Ecto neural progenitor cell (in vitro differentiated cells): ENCODE results near the gene TMEM74B.
"Not testable (repeated sequence)": the region's sequence is repeated elsewhere in the genome, so short reads cannot be mapped to it uniquely, and the experiment has no call there.

Source experiments
- DNase-seq: peaks from one replicate; pipeline ENCODE4 v3.0.0-alpha.2; 2018; ENCODE audit warnings: low spot score

Gene TMEM74B

GRCh38 chr20:1178623-1179022, 6.2 kb downstream of the TMEM74B start:
- no peak for DNase-seq

GRCh38 chr20:1178103-1178502, 6.7 kb downstream of the TMEM74B start:
- no peak for DNase-seq

- peak; percentile 56 for DNase-seq
These were observed 7.1 kb downstream of the TMEM74B start for GRCh38 chr20:1177680-1178079.

- no peak for DNase-seq
These were observed 10.0 kb downstream of the TMEM74B start for GRCh38 chr20:1174787-1175186.

- no peak for DNase-seq
These were observed 11.1 kb downstream of the TMEM74B start for GRCh38 chr20:1173698-1174097.

GRCh38 chr20:1171461-1172093, 13.2 kb downstream of the TMEM74B start:
- peak; percentile 81 for DNase-seq

- no peak for DNase-seq
These were observed 15.6 kb downstream of the TMEM74B start for GRCh38 chr20:1169224-1169623.

GRCh38 chr20:1166948-1167720, 17.6 kb downstream of the TMEM74B start:
- no peak for DNase-seq

GRCh38 chr20:1165941-1166340, 18.8 kb downstream of the TMEM74B start:
- DNase-seq: no peak

GRCh38 chr20:1165521-1165920, 19.3 kb downstream of the TMEM74B start:
- no peak for DNase-seq

- no peak for DNase-seq
These were observed 19.9 kb downstream of the TMEM74B start for GRCh38 chr20:1164871-1165270.

- DNase-seq: no peak
These were observed 21.1 kb downstream of the TMEM74B start for GRCh38 chr20:1163653-1164052.

- DNase-seq: no peak
These were observed 21.7 kb downstream of the TMEM74B start for GRCh38 chr20:1163105-1163504.

- DNase-seq: no peak
These were observed 23.8 kb downstream of the TMEM74B start for GRCh38 chr20:1160991-1161390.

- DNase-seq: no peak
These were observed 24.3 kb downstream of the TMEM74B start for GRCh38 chr20:1160496-1160895.

GRCh38 chr20:1155342-1155741, 29.4 kb downstream of the TMEM74B start:
- no peak for DNase-seq

GRCh38 chr20:1154691-1155090, 30.1 kb downstream of the TMEM74B start:
- DNase-seq: no peak

- DNase-seq: no peak
These were observed 30.6 kb downstream of the TMEM74B start for GRCh38 chr20:1154226-1154625.

GRCh38 chr20:1150968-1151367, 33.8 kb downstream of the TMEM74B start:
- DNase-seq: no peak

- no peak for DNase-seq
These were observed 34.6 kb downstream of the TMEM74B start for GRCh38 chr20:1150218-1150617.

GRCh38 chr20:1149812-1150211, 35.0 kb downstream of the TMEM74B start:
- not testable (repeated sequence) for DNase-seq

- DNase-seq: no peak
These were observed 37.8 kb downstream of the TMEM74B start for GRCh38 chr20:1146957-1147356.

- no peak for DNase-seq
These were observed 40.2 kb downstream of the TMEM74B start for GRCh38 chr20:1144401-1145172.
